GM18499 (cell line): ENCODE measurements around the gene VIPR2.

ENCODE experiments used
- ATAC-seq: cut with Tn5 transposase; IDR thresholded peaks from one replicate; pipeline ENCODE4 v1.9.1; 2021; ENCODE audit warnings: moderate number of reproducible peaks; ENCODE audit not compliant: insufficient read depth, unreplicated experiment

The VIPR2 gene

DNA sequence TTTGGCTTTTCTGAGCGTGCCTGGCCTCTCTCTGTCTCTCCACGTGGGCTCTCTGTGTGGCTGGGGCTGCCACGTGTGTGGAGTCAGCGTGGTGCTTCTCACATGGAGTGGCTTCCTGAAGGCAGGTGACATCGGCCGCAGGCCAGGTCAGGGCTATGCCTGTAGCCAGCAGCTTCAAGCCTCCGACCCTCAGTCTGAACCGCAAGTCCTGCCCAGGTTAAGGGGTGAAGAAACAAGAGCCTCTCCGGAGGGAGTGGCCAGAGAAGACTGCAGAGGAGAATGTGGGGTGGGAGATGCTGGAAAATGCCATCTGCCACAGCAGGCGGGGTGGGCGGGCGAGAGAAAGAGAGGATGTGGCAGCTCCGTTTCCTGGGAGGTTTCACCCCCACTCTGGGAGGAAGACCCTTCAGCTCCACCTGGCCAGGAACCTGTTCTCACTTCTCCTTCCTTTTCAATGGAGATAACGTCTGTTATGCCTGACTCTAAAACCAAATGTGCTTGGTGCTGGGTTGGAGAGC, 14.3 kb upstream of the VIPR2 start:
- no peak for ATAC-seq

DNA sequence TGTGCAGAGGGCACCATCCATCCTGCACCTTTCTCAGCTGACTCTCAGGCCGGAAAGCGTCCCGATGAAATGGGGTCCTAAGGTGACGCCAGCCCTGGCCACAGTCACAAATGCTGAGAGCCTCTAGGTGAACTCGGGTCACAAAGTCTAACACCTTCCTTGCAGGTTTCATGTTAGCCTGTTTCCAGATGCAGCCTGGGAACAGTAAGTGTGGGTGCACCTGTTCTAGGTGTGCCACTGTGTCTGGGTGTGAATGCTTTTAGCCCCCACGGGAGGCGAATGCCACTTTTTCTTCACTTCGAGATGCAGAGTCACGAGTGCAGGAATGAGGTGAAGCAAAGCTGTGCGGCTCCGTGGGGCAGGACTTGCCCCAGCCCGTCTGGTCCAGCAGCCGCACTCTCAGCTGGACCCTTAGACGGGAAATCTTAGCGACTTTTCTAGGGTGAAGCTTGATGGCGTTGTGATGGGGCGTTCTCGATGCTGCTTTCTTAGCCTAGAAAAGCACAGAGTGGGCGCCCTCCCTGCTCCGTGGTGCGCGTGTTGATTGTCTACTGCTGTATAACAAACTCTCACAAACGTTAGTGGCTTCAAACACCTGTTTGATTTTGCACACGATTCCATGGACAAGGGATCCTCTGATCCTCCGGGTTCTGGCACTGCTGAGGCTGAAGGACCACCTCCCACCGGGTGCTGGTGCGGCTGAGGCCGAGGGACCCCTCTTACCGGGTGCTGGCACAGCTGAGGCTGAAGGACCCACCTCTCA, 13.6 kb upstream of the VIPR2 start:
- no peak for ATAC-seq

DNA sequence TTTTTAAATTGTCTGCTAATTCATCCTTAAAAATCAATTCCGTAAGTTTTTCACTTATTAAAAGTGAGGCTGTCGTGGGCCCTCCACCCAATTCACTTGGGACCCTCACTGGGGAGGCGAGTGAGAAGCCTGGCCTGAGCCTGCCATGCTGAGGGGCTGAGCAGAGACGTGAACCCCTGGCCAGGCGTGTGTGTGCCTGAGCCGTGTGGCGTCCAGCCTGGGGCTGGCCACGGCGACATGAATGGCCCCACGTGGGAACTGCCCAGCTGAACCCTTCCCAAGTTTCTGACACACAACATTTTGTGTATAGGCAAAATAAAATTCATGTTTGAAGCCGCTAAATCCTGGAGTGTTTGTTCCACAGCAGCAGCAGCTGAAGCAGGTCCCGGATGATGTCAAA, 13.0 kb upstream of the VIPR2 start:
- ATAC-seq, result no peak

DNA sequence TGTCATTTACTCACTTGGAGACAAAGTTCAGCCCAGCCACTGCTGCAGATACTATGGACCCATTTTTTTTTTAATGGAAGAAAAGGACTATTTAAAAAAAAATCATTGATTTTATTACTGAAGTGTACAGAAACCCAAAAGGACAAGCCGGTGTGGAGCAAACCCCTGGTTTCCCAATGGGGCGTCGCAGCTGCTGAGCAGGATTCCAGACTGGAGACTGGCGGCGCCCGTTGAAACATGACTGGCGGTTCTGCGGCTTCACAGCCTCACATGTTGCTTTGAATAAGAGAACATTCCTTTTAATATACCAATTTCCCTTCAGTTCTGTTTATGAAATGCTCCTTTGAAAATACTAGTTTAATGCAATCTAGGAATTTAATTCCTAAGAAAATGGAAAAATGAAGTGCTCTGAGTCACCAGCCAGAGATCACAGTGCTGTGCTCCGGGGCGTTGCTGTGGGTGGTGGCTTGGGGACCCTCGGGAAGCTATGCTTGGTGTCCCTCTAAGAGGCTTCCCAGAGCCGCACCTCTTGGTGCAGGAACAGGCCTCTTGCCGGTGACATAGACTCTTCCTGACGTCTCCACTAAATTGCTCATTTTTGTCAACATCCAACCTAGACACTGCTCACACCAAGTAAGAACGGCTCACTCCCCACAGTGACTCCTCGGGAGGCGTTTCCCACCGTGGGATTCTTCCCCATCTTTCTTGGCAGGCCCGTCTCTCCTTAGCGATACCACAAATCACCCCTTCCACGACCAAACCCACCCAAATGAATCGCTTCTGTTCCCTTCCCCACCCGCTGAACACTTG, 12.0 kb upstream of the VIPR2 start:
- no peak for ATAC-seq

DNA sequence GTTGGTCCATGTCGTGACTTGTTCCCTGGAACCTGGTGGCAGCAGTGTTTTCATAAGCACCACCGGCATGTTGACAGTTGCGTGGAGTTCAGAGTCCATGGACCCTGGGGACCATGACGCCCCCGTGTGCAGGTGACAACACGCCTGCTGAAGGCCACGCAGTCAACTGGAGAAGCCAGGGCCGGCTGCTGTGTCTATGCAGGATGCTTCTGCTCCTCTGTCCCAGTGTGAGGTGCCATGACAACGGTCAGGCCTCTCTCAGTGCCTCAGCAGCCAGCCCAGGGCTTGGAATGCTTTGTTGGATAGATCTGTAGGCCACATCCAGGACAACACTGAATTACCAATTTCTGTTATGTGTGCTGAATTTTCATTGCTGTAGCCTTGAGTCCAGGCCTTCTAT, 10.7 kb upstream of the VIPR2 start:
- ATAC-seq, result no peak

DNA sequence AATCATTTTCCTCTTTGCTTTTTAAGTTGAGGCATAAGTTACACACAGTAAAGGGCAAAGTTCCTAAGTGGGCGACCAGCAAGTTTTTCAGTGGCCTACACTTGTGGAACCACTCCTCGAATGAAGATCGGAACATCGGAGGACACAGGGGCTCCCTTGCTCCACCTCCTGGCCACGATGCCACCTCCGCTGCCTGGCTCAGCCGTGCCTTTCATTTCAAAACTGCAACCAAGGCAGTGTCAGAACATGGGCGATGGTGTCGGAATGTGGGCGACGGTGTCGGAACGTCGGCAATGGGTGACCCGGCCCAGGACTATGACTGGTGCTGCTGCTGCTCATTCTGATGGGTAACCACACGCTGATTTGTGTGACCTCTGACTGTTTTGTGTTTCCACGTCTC, 9.6 kb upstream of the VIPR2 start:
- no peak for ATAC-seq

DNA sequence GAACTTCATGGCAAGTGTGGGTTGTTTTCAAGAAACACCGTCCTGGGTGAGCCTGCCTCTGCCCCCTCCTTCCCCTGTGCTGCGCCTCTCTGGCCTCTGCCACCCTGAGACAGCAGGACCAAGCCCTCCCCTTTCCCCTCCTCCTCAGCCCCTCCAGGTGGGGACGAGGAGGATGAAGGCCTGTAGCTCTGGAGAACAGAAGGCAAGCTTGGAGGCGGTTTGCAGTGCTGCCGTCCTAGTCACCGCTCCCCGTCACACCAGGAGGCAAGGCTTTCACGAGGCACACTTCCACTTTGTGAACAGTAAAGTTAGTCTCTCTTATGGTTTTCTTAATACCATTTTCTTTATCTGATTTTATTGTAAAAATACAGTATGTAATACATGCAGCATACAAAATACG, 8.8 kb upstream of the VIPR2 start:
- ATAC-seq, result no peak

DNA sequence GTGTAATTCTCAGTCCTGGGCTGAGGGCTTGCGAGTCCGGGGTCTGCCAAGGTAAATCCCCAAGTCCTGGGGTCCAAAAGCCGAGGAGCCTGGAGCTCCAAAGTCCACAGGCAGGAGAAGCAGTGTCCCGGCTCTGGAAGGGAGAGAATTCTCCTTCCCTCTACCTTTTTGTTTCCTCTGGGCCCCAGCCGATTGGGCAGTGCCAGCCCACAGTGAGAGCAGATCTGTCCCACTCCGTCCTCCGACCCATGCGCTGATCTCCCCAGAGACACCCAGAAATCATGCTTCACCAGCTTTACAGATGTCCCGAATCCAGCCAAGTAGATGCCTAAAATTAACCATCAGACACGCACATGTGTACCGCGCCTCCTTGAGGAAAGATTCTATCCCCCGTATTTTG, 8.1 kb upstream of the VIPR2 start:
- no peak for ATAC-seq

DNA sequence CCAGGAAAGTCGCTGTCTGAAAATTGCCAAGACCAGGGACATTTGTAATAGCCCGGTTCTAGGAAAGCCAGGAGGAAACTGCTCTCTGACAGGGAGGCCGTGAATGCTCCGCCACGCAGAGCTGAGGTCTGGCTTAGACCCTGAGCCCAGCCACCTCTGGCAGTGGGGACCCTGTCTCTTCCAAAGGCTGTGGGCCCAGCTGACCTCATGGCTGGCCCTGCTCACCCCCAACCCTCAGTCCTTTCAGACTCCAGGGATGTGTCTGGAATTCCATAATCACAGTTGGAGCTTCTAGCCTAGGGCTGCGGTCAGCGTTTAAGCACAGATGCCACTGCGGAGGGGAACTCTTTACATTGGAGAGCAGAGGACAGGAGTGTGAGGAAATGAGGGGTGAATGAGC, 6.6 kb upstream of the VIPR2 start:
- ATAC-seq, result no peak

DNA sequence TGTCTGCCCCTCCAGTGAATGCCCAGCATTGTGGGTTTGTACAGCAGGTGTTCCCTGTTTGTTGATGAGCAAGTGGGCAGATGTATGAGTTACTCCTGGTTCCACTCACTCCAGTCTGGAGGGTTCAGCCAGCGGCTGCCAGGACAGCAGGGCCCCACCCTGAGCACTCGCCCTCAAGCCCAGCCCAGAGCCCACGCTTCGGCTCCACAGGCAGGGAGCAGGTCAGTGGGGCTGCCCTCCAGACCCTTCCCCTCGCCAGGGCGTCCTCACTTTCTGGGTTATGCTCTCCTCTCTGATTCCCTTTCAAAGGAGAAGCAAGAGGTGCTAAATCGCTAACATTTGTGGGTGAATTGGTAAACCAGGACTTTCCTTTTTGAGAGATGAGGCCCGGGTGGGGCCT, 4.8 kb upstream of the VIPR2 start:
- no peak for ATAC-seq

DNA sequence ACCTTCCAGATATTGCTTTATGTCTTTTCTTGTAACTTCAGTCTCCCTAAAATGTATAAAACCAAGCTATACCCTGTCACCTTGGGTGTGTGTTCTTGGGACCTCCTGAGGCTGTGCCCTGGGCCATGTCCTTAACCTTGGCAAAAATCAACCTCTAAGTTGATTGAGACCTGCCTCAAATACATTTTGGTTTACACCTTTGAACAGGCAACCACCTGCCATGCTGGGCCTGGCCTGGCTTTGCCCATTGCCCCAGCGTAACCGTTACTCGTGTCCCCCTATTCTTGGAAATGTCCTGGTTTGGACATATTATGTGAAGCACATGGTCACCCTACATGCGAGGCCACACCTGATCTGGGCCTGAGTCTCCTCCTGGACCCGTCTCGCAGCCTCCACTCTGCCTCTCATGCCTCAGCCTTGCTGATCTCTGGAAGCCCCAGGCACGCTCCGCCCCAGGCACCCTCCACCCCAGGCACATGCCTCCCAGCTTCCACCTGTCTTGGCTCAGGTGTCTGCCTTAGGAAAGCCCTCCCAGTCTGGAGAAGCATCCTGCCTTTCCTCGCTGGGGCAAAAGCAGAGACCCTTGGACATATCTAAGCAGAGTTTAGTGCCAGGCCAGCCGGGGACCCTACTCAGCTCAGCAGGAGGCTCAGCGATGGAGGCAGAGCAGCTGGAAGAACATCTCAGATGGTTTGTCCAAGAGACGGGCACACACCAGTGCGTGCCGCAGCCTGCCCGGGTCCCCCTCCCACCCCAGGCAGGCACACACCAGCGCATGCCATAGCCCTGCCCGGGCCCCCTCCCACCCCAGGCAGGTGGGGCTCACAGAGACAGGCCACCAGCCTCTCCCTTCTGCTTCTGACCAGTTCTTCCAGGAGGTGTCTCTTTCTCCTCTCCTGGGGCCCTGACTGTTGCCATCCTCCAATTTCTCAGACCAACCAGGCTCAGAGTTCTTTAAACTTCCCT, 4.0 kb upstream of the VIPR2 start:
- ATAC-seq, result no peak

DNA sequence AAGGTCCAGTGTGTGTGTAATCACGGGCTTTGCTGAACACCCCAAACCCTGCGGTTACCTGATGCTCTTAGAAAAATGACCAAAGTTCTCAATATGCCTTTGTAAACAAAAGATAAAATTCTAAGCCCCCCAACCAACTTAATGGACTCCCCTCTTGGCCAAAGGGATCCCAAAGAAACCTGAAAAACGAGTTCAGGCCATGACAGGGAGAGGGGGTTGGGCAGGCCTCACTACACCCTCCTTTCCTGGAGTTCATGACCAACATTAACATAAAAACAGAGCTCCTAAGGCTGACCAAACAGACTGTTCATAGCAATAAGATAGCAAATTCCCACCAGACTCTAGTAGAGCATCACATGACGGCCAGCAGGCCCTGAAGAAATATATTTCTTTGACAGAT, 3.0 kb upstream of the VIPR2 start:
- no peak for ATAC-seq

DNA sequence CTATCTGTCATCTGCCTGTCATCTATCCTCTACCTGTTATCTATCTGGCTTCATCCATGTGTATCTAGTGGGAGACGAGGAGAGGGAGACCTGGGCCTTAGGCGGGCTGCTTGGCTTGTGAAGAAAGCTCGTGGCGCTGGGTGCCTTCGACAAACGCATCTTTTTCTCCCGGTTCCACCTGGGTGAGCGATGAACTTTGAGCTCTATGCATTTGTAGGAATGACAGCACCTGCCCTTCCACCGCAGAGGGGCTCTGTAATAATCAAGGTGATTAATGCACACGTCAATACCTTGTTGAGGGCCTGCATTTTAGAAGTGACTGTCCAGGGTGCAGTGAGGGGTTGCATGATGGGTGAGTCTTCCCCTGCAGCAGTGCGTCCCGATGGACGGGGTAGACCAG, 2.6 kb upstream of the VIPR2 start:
- ATAC-seq, result no peak

DNA sequence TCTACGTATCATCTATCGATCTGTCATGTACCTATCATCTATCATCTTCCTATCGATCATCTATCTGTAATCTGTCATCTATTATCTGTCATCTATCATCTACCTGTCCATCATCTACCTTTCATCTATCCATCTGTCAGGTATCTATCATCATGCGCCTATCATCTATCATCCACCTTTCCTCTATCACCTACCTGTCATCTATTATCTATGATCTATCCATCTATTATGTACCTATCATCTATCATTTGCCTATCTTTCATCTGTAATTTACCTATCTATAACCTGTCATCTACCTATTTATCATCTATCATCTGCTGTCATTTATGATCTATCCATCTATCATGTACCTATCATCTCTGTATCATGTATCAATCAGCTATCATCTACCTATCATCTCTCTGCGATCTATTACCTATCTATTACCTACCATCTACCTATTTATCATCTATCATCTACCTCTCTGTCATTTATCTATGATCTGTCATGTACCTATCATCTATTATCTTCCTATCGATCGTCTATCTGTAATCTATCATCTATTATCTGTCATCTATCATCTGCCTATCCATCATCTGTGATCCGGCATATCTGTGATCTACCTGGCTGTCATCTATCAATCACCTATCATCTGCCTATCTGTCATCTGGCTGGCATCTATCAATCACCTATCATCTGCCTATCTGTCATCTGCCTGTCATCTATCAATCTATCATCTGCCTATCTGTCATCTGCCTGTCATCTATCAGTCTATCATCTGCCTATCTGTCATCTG, 1.6 kb upstream of the VIPR2 start:
- ATAC-seq, result no peak

DNA sequence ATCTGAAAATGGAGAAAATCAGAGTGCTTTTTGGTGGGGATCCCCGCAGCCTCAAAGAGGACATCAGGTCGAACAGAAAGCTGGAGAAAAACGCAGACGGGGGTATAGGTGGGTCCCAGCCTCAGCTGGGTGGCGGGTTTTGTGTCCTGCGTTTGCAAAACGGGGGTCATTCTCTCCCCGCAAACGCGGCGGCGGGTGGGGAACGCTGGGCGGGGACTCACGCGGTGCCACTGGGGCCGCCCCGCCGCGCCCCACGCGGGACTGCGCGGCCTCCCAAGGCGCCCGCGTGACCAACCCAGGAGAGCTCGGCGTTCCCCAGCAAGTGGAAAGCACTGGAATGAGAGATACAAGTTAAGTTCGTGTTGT, 806 bp upstream of the VIPR2 start:
- no peak for ATAC-seq

DNA sequence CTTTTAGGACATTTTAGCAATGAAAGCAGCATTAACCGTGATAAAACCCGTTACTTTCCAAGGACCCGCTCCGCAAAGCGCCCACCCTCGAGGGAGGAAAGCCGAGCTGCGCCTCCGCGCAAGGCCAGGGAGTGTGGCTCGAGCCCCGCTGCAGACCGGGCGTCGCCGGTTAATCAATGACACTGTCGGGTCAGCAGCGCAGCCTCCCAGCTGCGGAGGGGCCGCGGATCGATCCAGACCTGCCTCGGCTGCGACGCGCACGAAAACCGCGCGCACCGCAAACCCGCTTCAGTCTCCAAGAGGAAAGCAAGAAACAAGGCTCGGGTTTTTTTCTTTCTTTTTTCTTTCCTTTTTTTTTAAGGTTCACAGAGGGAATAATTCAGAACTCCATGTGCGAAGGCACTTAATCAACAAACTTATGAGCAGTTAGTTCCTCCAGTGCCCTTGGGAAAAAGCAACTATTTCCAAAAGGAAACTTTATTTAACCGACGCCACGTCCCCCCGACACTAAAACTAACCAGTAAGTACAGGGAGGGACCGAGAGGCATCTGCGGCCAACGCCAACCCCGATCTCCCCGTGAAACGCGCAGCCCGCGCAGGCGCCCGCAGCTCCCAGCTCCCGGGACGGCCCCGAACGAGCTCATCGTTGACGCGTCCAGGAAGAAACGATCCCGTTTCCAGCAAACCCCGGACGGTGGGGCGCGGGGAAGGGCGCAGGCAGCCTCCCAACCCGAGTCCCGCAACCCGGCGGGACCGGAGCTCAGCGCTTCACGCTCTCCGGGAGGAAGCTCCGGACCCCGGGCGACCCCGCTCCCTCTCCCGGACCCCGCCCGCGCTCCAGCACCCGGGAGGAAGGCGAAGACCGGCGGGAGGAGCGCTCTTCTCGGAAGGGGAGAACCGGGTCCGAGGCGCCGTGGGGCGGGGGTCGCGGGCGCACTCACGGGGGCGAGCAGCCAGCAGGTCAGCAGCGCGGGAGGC, 598 bp downstream of the VIPR2 start:
- no peak for ATAC-seq

DNA sequence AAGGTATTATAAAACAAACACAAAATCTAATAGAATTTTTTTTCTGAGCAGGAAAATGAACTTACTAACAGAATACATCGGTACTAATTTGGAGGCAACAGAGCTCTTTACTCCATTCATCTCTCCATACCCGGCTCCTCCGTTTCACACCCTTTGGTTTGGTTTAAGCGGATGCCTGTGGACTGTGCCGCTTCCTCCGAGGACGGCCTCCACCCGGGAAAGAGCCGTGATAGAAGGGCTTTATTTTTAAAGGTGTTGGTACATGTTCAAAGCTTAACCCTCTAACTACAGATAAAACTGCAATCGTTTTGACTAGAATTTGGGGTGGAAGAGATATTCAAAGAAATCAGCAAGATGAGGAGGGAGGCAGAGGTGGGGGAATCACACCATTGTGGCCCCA, 1.9 kb downstream of the VIPR2 start:
- no peak for ATAC-seq

DNA sequence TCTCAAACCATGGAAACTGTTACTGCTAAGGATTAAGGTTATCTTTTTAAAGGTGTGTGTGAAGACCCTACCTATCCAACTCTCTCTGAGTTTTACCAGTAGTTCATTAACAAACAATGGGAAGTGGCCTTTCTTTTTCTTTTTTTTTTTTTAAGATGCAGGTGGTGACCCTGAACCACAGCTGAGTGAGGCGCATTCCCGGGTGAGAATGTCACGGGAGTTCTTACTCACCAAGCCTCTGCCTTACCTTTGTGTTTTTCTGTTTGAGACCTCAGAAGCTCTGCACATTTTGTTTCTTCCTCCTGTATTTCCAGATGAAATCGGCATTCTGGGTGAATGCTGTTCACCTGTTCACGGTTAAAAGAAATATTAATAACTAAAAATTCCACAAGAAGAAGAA, 2.5 kb downstream of the VIPR2 start:
- no peak for ATAC-seq

DNA sequence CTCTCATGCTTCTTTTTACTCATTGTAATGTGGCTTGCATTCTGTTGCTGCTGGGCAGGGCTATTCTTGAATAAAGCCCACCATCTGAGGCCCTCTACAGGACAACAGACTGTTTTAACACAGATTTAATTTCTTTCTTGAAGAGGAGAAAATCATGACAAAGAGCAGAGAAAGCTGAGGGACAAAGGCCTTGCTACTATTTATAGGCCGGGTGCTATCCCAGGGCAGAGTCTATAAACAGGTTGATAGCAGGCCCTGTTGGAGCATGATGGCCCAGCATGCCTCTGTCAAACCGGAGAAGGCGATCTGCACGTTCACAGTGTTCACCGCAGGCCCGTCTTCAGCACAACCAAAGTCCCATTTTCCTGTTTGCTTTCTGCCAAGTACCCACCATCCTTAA, 3.0 kb downstream of the VIPR2 start:
- ATAC-seq, result no peak
